ENCODE data around the gene DOCK3. TPM values are rescaled to one million over a fixed set of nuclear protein-coding genes. Genes with fewer than 3 reads are reported as not detected.

The DOCK3 gene
- total RNA-seq, 1 donor = 0.36 TPM

DNA sequence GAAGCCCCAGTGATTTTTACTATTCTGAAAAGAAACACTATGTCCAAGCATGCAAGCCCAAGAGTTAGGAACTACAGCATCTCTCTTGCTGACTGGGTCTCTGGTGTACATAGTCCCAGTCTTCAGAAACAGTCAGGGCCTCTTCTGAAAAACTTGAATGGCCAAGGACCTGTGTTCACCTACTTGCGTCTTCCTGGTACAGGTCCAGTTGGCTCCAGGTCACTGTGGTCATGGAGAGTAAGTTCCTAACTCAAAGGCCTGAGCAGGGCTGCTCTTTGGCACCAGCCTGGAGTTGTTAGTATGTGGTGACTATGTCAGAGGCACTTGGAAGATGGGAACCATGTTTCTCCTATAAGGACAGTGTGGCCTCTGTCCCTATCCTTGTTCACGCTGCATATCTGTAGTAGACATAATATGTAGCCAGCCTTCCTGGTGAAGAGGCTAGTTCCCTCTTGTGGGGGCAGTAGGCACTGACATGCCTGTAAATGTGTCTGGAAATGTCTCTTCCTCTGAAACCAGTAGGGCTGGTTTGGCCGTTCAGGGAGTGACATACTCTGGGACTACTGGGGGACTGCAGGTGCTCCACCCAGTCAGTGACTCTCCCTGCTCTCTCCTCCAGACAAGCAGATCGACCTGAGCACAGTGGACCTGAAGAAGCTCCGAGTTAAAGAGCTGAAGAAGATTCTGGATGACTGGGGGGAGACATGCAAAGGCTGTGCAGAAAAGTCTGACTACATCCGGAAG, 713.7 kb downstream of the DOCK3 start:
- Histone ChIP-seq H3K4me3 (ENCODE audit: insufficient read depth, low read length) (no peak overlapping the region), H4K20me1 (ENCODE audit: insufficient read depth, low read length) (peaks cover 51% of the 10 kb centered on the region), H3K4me1 (ENCODE audit: insufficient read depth, low read length) (peaks cover 43% of the 10 kb centered on the region), H3K27ac (ENCODE audit: low read depth, low read length) (no peak overlapping the region), H3K27me3 (ENCODE audit: insufficient read depth, low read length) (no peaks in the 10 kb centered on the region), H3K9me3 (ENCODE audit: low read depth, low read length) (no peaks in the 10 kb centered on the region), H3K36me3 (ENCODE audit: insufficient read depth, low read length) (peaks cover 51% of the 10 kb centered on the region), H2AFZ (ENCODE audit: low read length) (no peak overlapping the region), H3K79me2 (ENCODE audit: insufficient read depth, low read length) (peaks cover 69% of the 10 kb centered on the region), H3K4me2 (ENCODE audit: insufficient read depth, low read length) (peak overlapping the region; percentile 98)
- peak; percentile 71 for DNase-seq (ENCODE audit: insufficient read length, low spot score, missing footprints)
- TF ChIP-seq CTCF (IDR thresholded peaks at IDR 0.05; ENCODE audit: extremely low read depth, low read depth, low read length) = peak; percentile 31

DNA sequence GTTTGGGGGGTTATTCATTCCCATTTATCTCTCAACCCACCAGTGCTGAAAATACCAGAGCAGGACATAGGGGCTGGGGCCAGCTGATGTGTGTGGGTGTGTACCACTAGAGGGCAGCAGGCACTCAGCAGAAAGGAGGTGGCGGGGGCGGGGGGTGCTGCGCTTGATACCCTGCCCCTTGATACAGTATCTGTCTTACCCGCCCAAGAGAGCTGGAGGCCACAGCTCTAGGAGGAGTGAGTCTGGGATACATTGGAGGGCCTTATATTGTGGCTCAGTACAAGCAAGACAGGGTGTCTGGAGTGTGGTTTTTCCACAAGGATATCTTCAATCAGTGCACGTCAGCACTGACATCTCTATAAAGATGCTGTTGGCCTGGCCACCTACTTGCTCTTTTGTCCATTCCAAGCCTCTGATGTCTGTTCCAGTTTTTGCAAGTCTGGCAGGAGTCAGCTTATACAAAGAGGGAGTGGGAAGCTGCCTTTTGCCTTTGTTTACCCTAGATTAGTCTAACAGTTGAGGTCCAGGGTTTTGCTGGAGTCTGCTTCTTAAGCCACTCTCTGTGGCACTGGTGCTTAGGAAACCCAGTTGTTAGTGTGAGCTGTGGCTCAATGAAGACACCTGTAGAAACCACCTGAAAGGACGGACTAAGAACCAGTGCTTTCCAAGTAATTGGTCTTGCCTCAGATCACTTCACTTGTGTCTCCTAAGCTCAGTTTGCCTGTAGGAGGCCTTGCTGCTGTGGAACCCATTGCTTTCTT, 714.9 kb downstream of the DOCK3 start:
- Histone ChIP-seq H3K27ac (ENCODE audit: low read depth, low read length) (no peak overlapping the region), H2AFZ (ENCODE audit: low read length) (no peak overlapping the region), H3K79me2 (ENCODE audit: insufficient read depth, low read length) (peaks cover 69% of the 10 kb centered on the region), H3K36me3 (ENCODE audit: insufficient read depth, low read length) (peaks cover 62% of the 10 kb centered on the region), H3K4me1 (ENCODE audit: insufficient read depth, low read length) (peaks cover 49% of the 10 kb centered on the region), H4K20me1 (ENCODE audit: insufficient read depth, low read length) (peaks cover 62% of the 10 kb centered on the region), H3K4me3 (ENCODE audit: insufficient read depth, low read length) (no peak overlapping the region), H3K27me3 (ENCODE audit: insufficient read depth, low read length) (no peaks in the 10 kb centered on the region), H3K4me2 (ENCODE audit: insufficient read depth, low read length) (no peak overlapping the region), H3K9me3 (ENCODE audit: low read depth, low read length) (no peaks in the 10 kb centered on the region)
- TF ChIP-seq CTCF (IDR thresholded peaks at IDR 0.05; ENCODE audit: extremely low read depth, low read depth, low read length) = peak; percentile 74
- peak; percentile 91 for DNase-seq (ENCODE audit: insufficient read length, low spot score, missing footprints)

DNA sequence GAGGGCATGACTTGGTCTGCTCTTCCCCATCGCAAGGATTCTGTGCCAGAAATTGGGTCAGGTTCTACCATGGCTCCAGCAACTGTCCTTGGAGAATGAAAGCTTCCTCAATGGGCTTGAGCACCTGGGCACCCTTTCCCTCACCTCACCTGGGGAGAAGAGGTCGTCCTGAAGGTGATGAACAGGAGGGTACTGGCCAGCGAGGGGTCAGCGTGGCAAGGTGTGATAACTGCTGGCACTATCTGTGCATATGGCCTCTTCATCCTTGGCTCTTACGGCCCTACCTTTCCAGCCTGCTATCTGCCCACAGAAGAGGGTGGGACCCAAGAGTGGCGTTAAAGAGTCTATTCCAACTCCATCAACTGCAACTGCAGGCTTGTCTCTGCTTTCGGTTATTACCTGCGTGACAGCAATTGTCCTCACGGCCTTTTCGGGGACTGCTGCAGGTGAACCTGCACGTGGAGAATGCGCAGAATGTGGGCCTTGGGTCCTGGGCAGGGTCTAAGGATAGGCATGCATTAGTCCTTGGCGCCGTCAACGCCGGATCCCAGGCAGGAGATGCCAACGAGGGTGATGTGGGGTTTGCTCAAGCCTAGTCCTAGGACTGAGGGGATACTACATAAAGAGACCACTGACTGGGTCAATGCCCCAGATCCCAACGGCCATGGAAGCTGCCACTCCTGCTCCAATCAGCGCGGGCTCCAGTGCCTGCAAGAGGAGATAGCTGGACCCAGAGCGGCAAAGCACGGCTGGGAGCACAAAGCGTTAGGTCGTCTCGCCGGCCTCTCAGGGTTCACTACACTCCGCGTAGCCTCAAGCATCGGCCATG, 715.7 kb downstream of the DOCK3 start:
- peaks cover 72% of the 10 kb centered on the region for H3K79me2 ChIP-seq (ENCODE audit: insufficient read depth, low read length)
- peak overlapping the region; percentile 79 for H3K4me3 ChIP-seq (ENCODE audit: insufficient read depth, low read length)
- H2AFZ ChIP-seq (ENCODE audit: low read length) = peak overlapping the region; percentile 79
- H3K36me3 ChIP-seq (ENCODE audit: insufficient read depth, low read length) = peaks cover 71% of the 10 kb centered on the region
- H3K27ac ChIP-seq (ENCODE audit: low read depth, low read length) = no peak overlapping the region
- H3K27me3 ChIP-seq (ENCODE audit: insufficient read depth, low read length) = no peaks in the 10 kb centered on the region
- no peak for TF ChIP-seq CTCF (IDR thresholded peaks at IDR 0.05; ENCODE audit: extremely low read depth, low read depth, low read length)
- peaks cover 70% of the 10 kb centered on the region for H4K20me1 ChIP-seq (ENCODE audit: insufficient read depth, low read length)
- peaks cover 50% of the 10 kb centered on the region for H3K4me1 ChIP-seq (ENCODE audit: insufficient read depth, low read length)
- DNase-seq (ENCODE audit: insufficient read length, low spot score, missing footprints) = peak; percentile 83
- H3K4me2 ChIP-seq (ENCODE audit: insufficient read depth, low read length) = peak overlapping the region; percentile 80
- H3K9me3 ChIP-seq (ENCODE audit: low read depth, low read length) = no peaks in the 10 kb centered on the region

All from osteoblast (primary cell).